Transverse colon (tissue), 4 donors: ENCODE results near the gene C21orf58. TPM values are rescaled to one million over a fixed set of nuclear protein-coding genes. Genes with fewer than 3 reads are reported as not detected.

Source experiments
- DNase-seq: peaks from one replicate; pipeline ENCODE4 v3.0.0-alpha.2; 2019
- H3K27ac ChIP-seq, 4 donors: fragments of 200-600 bp; sonication (generic); 2 replicates each; pipeline ENCODE4 v1.5.1; 2016 to 2018; ENCODE audit warnings: inconsistent platforms in 4 of 4
- H3K27me3 ChIP-seq: fragments of 200-600 bp; sonication (generic); 2 replicates; pipeline ENCODE4 v1.5.1; 2017; ENCODE audit warnings: inconsistent platforms
- H3K36me3 ChIP-seq, 4 donors: fragments of 200-600 bp; sonication (generic); 2 replicates each; pipeline ENCODE4 v1.5.1; 2017 to 2019; ENCODE audit warnings: inconsistent platforms in 4 of 4
- H3K4me1 ChIP-seq, 4 donors: fragments of 200-600 bp; sonication (generic); 2 replicates each; pipeline ENCODE4 v1.5.1; 2017 to 2020; ENCODE audit warnings: inconsistent platforms in 4 of 4
- H3K4me3 ChIP-seq, 4 donors: fragments of 200-600 bp; sonication (generic); 1 replicate in 1 of 4; 2 replicates in 3 of 4; pipeline versions ENCODE4 v1.5.1 to v1.6.1; 2017 to 2019; ENCODE audit warnings: inconsistent platforms in 4 of 4
- H3K9me3 ChIP-seq, 2 donors: fragments of 200-600 bp; sonication (generic); 2 replicates each; pipeline ENCODE4 v1.5.1; 2017 to 2019; ENCODE audit warnings: inconsistent platforms in 2 of 2
- EP300 ChIP-seq: sonication (generic); formaldehyde crosslinking; IDR thresholded peaks from one replicate; pipeline ENCODE4 v1.6.1; 2017; ENCODE audit warnings: antibody characterized with exemption, low read depth
- POLR2A ChIP-seq: fragments of 450-650 bp; IDR thresholded peaks from one replicate; pipeline ENCODE4 v1.6.1; 2016; ENCODE audit warnings: antibody characterized with exemption, mild to moderate bottlenecking, moderate library complexity
- POLR2AphosphoS5 ChIP-seq, 3 donors: sonication (generic); formaldehyde crosslinking; IDR thresholded peaks; one replicate each; pipeline ENCODE4 v1.6.1; 2016; ENCODE audit warnings: antibody characterized with exemption in 3 of 3
- WGBS, 2 donors: methylation state at CpG; one replicate each; pipeline ENCODE4 v1.1.5; 2018; ENCODE audit warnings: low coverage in 1 of 2; 5-methylcytosine and 5-hydroxymethylcytosine counted together
- in situ Hi-C, 4 donors: fragments of 200-750 bp; cut with MboI; loops; one replicate each; pipeline versions ENCODE4 v1.15.0 to v1.15.1; 2017; ENCODE audit warnings: low sequenced_read_pairs in 3 of 4, low pct_ligation_motif_present in 1 of 4, low pct_unique_long_range_greater_than_20kb in 1 of 4
- intact Hi-C: fragments of 100-400 bp; cut with DNase I; formaldehyde crosslinking; loops from one replicate; pipeline ENCODE4 v1.15.1; 2023; ENCODE audit warnings: low total_unique reads
- total RNA-seq, 4 donors: library from RNA; depleted of rRNA; stranded (reverse); fragments of >200 nt; gene quantifications; one replicate each; pipeline ENCODE4 v1.1.0, GENCODE V29; 2016
- TF ChIP-seq, protein P1 (sequence below), 5 experiments: fragments of 200-600 bp in 3 of 5; fragments of 450-650 bp in 2 of 5; sonication (generic) in 3 of 5; IDR thresholded peaks; 1 replicate in 2 of 5; 2 replicates in 3 of 5; pipeline ENCODE4 v1.5.1; 2016 to 2017; ENCODE audit warnings: antibody characterized with exemption in 5 of 5, inconsistent platforms in 3 of 5, mild to moderate bottlenecking in 2 of 5, moderate library complexity in 1 of 5

The C21orf58 gene
- total RNA-seq, 4 donors from 2014 or later = 2.5 to 79.8 (median 7.6) TPM

DNA sequence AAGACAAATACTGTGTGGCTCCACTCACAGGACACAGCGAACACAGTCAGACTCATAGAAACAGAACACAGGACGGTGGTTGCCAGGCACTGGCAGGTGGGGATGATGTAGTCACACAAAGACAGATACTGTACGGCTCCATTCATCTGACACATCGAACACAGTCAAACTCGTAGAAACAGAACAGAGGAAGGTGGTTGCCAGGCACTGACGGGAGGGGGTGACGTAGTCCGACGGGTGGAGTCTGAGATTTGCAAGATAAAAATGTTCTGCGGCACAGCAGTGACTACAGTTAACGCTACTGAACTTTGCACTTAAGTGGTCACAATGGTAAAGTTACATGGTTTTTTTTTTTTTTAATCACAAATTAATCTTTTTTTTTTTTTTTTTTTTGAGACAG, 18.7 kb downstream of the C21orf58 start:
- DNase-seq = no peak
- intact Hi-C loops = loop anchor here (2.0 kb wide), 1 partner anchor 60 kb away; no protein-coding TSS in a partner anchor
- Histone ChIP-seq H3K4me3 (no peak overlapping the region), H3K36me3 (no peaks in the 10 kb centered on the region), H3K27ac (no peak overlapping the region), H3K4me1 (no peaks in the 10 kb centered on the region), H3K9me3 (no peaks in the 10 kb centered on the region), H3K27me3 (no peaks in the 10 kb centered on the region)
- in situ Hi-C loops = no loop called here
- TF ChIP-seq POLR2A (no peak), POLR2AphosphoS5 (IDR thresholded peaks at IDR 0.05) (no peak), EP300 (no peak)
- TF ChIP-seq, protein P1, sequence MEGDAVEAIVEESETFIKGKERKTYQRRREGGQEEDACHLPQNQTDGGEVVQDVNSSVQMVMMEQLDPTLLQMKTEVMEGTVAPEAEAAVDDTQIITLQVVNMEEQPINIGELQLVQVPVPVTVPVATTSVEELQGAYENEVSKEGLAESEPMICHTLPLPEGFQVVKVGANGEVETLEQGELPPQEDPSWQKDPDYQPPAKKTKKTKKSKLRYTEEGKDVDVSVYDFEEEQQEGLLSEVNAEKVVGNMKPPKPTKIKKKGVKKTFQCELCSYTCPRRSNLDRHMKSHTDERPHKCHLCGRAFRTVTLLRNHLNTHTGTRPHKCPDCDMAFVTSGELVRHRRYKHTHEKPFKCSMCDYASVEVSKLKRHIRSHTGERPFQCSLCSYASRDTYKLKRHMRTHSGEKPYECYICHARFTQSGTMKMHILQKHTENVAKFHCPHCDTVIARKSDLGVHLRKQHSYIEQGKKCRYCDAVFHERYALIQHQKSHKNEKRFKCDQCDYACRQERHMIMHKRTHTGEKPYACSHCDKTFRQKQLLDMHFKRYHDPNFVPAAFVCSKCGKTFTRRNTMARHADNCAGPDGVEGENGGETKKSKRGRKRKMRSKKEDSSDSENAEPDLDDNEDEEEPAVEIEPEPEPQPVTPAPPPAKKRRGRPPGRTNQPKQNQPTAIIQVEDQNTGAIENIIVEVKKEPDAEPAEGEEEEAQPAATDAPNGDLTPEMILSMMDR (IDR thresholded peaks at IDR 0.05) = no peak
- 96% methylated on average over 11 of the region's 11 CpGs for WGBS, 2 donors

DNA sequence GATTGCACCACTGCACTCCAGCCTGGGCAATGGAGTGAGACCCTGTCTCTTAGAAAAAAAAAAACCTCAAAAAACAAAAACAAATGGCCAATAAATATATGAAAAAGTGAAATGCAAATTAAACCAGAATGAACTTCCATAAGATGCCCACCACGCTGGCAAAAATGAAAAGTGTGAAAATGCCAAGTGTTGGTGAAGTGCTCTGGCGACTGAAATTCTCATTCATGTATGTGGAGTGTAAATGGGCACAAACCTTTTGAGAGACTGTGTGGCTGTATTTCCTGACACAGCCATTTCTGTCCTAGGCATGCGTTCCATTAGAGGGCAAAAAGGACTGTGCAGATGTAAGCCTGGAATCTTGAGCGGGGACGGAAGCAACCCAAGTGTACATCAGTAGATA, 19.2 kb downstream of the C21orf58 start:
- DNase-seq = no peak
- TF ChIP-seq, protein P1 (IDR thresholded peaks at IDR 0.05) = no peak
- TF ChIP-seq POLR2A = no peak
- no peak for TF ChIP-seq EP300
- no peak for TF ChIP-seq POLR2AphosphoS5 (IDR thresholded peaks at IDR 0.05)
- H3K27me3 ChIP-seq = no peaks in the 10 kb centered on the region
- no peaks in the 10 kb centered on the region for H3K36me3 ChIP-seq
- intact Hi-C loops = loop anchor here (2.0 kb wide), 1 partner anchor 60 kb away; no protein-coding TSS in a partner anchor
- in situ Hi-C loops = no loop called here
- no peak overlapping the region for H3K27ac ChIP-seq
- no peaks in the 10 kb centered on the region for H3K9me3 ChIP-seq
- no peak overlapping the region for H3K4me3 ChIP-seq
- no peaks in the 10 kb centered on the region for H3K4me1 ChIP-seq
- WGBS, 2 donors = 88 to 100% methylated on average over 5 of the region's 5 CpGs

DNA sequence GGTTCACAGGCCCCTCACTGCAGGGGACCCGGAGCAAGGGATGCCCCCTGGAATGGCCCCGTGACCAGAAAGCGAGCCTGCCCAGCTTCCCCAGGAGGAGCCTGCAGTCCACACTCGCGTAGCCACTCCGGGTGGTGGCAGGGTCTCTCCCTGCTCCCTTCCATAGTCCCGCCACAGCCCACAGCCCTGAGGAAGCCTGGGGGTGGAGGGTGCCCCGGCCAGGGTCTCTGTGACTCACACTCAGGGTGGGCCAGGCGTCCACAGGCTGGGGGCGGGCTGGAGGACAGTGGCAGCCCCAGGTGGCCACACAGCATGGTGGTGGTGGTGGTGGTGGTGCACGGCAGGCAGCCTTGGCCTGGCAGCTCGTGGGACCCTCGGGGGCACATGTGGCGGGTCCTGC, 21.9 kb downstream of the C21orf58 start:
- WGBS, 2 donors = 98% methylated on average over 9 of the region's 14 CpGs; no CpG with 5 or more reads in 1 of the 2 donors

DNA sequence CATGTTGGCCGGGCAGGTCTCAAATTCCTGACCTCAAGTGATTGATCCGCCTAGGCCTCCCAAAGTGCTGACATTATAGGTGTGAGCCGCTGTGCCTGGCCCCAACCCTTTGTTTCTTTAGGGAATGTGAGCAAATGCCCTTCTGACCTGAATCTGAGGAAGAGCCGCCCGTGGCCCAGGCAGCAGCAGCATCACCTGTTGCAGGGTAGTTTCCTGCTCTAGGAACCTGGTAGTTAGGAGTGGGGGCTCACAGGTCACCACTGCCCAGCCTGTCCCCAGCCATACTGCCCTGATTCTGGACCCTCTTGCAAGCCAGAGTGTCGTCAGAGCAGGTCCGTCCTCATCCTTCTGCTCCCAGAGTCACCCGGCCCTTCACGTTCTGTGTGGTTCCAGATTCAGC, 24.5 kb downstream of the C21orf58 start:
- intact Hi-C loops = no loop called here
- Histone ChIP-seq H3K36me3 (no peaks in the 10 kb centered on the region), H3K9me3 (no peaks in the 10 kb centered on the region), H3K4me1 (peaks cover 6 to 27% (median 11%) of the 10 kb centered on the region in 4 donors), H3K27me3 (peaks cover 21% of the 10 kb centered on the region), H3K4me3 (no peak overlapping the region), H3K27ac (no peak overlapping the region)
- TF ChIP-seq, protein P1 (IDR thresholded peaks at IDR 0.05) = no peak
- TF ChIP-seq POLR2AphosphoS5 (IDR thresholded peaks at IDR 0.05) (no peak), EP300 (no peak), POLR2A (no peak)
- no peak for DNase-seq
- 83% methylated on average over 8 of the region's 9 CpGs; no CpG with 5 or more reads in 1 of the 2 donors for WGBS, 2 donors
- in situ Hi-C loops = no loop called here

More for the DNA sequence above, 21.9 kb downstream of the C21orf58 start:
- intact Hi-C loops = no loop called here
- TF ChIP-seq POLR2AphosphoS5 (IDR thresholded peaks at IDR 0.05) (no peak), POLR2A (no peak), EP300 (no peak)
- TF ChIP-seq, protein P1 (IDR thresholded peaks at IDR 0.05) = no peak
- H3K4me1 ChIP-seq = peaks cover 6 to 15% (median 11%) of the 10 kb centered on the region in 4 donors
- peaks cover 13% of the 10 kb centered on the region for H3K27me3 ChIP-seq
- in situ Hi-C loops = no loop called here
- no peak overlapping the region for H3K27ac ChIP-seq
- no peak for DNase-seq
- H3K4me3 ChIP-seq = no peak overlapping the region
- H3K9me3 ChIP-seq = no peaks in the 10 kb centered on the region
- no peaks in the 10 kb centered on the region for H3K36me3 ChIP-seq
